Globus pallidus (tissue), 1 donor: Measurements from ENCODE around the gene ELOF1.
"Not testable (repeated sequence)": the region's sequence is repeated elsewhere in the genome, so short reads cannot be mapped to it uniquely, and the experiment has no call there.

Experiments used
- DNase-seq: peaks from one replicate; pipeline ENCODE4 v3.0.0-alpha.2; 2015; ENCODE audit warnings: low spot score

The ELOF1 gene

GRCh38 chr19:11566164-11566563, 7.1 kb upstream of the ELOF1 start:
- no peak for DNase-seq

GRCh38 chr19:11565649-11565980, 6.6 kb upstream of the ELOF1 start:
- not testable (repeated sequence) for DNase-seq

DNA sequence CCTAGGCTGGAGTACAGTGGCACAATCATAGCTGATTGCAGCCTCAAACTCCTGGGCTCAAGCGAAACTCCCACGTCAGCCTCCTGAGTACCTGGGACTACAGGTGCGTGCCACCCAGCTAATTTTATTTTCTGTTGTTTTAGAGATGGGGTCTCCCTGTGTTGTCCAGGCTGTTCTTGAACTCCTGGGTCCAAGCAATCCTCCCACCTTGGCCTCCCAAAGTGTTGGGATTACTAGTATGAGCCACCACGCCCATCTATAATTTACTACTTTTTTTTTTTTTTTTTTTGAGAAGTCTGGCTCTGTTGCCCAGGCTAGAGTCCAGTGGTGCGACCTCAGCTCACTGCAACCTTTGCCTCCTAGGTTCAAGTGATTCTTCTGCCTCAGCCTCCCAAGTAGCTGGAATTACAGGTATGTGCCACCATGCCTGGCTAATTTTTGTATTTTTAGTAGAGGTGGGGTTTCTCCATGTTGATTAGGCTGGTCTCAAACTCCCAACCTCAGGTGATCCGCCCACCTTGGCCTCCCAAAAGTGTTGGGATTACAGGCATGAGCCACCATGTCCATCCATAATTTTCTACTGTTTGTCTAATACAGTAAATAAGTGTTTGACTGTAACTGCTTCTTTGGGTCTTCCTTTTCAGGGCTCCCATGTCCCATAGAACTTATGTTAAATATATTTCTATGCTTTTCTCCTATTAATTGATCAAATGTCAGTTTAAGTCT, 5.2 kb upstream of the ELOF1 start:
- not testable (repeated sequence) for DNase-seq

GRCh38 chr19:11563532-11563931, 4.5 kb upstream of the ELOF1 start:
- no peak for DNase-seq

- peak; percentile 73 for DNase-seq
These were observed 1.5 kb upstream of the ELOF1 start for GRCh38 chr19:11560404-11561051.

DNA sequence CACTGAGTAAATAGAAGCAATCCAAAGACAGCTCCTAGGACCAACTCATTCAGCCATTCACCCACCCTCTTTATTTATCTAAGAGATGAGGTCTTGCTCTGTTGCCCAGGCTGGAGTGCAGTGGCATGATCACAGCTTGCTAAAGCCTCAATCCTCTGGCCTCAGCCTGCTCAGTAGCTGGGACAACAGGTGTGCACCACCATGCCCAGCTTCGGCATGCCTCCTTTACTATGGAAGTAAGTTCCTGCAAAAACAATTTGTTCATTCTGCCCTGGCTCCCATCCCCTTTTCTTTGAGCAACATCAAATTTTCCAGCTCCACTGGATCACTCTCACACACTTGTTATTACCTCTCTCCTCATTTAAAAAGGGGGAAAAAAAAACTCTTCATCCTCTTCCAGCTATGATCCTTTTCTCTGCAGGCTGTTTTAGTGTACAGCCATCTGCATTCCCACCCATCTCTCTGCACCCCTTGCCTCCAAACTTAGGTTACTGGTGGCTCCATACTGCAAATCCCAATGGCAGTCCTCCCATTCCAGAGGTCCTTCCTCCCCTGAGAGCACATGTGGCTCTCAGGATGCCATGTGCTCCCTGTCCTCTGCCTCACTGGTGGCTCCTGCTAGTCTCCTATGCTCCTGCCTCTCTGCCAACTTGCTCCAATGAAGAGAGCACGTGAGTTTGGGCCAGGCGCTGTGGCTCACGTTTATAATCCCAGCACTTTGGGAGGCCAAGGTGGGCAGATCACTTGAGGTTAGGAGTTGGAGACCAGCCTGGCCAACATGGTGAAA, 2.2 kb downstream of the ELOF1 start:
- no peak for DNase-seq

DNA sequence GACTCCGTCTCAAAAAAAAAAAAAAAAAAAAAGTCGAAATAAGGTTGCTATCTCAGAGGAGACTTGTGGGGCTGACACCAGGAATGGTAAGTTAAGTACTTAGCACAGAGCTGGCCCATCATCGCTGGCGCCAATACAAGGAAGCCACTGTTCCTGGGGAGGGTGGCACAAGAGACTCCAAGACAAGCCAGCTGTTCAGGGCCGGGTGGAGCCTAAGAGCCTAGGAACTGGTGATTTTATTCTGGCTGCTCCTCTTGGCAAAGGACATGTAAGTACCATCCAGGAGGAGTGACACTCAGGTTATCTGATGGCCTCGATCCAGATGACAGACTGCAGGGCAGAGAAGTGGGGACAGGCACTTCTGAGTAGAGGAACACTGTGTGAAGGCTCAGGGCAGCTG, 3.8 kb downstream of the ELOF1 start:
- DNase-seq: peak; percentile 47

DNA sequence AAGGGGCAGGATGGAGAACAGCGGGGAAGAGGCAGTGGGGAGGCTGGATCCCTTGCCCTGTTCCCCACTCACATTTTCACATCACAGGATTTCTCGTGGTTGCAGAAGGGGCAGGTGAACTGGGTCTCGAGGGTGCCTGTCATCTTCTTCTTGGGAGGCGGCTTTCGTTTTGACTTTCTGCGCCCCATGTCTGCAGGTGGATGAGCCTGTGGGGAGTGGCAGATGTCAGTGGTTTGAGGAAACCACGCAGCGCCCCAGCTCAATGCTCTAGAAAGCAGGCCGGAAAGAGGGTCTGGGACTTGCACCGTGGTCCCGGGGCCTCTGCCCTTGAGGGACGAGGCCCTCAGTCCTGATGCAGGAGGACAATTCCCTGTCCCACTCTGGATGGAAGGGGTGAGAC, 4.9 kb downstream of the ELOF1 start:
- DNase-seq: no peak

DNA sequence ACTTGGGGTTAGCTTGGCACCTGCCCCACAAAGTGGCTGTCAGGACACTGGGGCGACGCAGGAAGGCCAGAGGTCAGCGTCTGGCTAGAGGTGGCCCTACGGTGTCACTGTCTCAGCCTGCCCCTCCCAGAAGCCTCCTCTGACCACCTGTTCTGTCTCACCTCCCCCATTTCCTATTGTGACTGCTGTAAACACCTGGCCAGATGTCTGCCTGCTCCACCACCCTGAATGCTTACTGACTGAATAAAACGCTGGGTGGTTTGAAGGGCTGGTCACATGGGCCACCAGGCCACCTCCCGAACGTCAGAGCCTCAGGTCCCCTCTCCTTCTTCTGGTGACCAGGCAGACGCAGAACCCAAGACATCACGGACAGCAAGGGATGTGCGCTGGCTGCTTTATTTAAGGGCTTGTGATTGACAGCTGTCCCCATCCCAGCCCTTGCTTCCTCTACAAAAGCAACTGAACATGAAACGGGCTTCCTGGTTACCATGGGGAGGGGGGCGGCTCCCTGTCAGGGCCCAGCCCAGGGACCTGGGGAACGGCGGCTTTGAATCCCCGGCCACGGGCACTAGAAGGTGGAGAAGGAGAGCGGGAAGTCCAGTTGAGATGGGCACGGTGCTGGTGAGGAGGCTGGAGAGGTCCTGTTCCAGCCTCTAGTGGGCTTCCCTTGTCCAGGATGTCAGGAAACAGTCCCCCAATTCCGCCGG, 6.2 kb downstream of the ELOF1 start:
- DNase-seq: no peak

- DNase-seq: no peak
These were observed 7.3 kb downstream of the ELOF1 start for GRCh38 chr19:11551603-11552235.

DNA sequence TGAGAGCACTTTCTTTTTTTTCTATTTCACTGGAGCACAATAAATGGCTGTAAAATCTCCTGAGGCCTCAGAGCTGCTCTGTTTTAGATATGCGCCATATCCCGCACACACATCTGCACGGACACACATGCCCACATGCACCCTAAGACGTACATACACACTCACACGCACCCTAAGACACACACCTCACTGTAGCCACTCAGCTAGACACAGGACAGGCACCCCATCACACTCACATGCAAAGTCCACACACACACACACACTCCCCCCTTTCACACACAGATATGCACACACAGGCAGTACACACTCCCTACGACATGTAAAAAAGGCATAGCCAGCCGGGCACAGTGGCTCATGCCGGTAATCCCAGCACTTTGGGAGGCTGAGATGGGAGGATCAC, 8.8 kb downstream of the ELOF1 start:
- DNase-seq: no peak

DNA sequence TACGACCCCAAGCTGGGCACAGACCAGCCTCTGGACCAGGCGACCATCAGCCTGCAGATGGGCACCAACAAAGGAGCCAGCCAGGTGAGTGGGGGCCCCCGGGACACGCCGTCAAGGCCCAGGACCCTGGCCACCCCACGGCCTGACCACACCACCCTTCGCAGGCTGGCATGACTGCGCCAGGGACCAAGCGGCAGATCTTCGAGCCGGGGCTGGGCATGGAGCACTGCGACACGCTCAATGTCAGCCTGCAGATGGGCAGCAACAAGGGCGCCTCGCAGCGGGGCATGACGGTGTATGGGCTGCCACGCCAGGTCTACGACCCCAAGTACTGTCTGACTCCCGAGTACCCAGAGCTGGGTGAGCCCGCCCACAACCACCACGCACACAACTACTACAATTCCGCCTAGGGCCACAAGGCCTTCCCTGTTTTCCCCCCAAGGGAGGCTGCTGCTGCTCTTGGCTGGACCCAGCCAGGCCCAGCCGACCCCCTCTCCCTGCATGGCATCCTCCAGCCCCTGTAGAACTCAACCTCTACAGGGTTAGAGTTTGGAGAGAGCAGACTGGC, 9.6 kb downstream of the ELOF1 start:
- DNase-seq: no peak

- no peak for DNase-seq
These were observed 10.9 kb downstream of the ELOF1 start for GRCh38 chr19:11547929-11548700.

DNA sequence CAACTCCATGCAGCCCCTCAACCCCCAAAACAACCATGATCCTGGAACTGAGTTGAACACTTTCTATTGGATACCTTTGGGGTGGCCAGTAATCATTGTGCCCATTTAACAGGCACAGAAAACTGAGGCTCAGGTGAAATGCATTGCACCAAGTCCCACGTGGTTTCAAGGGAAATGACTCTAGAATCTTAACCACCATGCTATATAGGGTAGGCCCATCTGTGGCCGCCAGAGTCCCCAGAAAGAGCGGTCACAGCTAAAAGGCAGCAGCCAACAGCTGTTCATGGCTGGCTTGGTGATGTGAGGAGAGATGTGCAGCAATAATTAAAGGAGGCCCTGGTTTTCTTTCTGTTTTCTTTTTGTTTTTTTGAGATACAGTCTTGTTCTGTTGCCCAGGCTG, 17.8 kb downstream of the ELOF1 start:
- DNase-seq: no peak

DNA sequence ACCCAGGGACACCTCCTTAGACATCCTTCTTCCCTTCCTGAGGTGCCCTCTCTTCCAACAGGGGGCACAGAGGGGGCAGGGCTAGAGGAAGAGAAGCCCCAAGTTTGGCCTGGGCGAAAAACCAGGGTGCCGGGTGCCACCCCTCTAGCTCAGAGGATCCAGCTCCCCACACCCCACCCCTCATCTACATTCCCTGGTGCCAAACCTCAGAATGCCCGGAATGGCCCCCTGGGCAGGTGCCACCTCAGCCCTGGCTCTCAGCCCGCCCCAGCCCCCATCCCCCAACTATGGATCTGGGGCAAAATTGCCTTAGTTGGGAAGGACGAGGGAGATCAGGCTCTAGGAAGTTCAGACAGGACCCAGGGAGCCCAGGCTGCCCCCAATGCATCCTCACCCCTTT, 18.4 kb downstream of the ELOF1 start:
- no peak for DNase-seq

GRCh38 chr19:11539495-11540365, 19.3 kb downstream of the ELOF1 start:
- DNase-seq: no peak

DNA sequence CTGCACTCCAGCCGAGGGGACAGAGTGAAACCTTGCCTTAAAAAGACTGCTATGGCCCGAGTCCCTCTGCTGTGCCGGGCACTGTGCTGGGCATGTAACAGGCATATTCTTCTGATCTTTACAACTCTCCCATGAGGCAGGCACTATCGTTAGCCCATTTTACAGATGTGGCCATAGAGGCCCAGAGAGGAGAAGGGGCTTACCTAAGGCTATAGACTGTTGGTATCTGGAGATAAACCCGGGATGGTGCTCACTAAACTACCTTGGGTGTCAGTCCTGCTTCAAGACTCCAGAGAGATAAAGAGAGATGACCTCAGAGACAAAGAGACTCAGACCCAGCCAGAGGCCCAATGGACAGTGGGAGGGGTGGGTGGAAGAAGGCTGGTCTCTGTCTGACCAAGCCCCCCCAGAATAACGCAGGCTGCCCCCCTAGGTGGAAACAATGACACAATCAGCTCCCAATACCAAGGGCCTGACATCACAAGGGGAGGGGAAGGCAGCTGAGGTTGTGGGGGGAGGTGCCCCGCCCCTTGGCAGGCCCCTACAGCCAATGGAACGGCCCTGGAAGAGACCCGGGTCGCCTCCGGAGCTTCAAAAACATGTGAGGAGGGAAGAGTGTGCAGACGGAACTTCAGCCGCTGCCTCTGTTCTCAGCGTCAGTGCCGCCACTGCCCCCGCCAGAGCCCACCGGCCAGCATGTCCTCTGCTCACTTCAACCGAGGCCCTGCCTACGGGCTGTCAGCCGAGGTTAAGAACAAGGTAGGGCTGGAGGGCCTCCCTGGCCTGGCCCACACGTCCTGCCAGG, 20.6 kb downstream of the ELOF1 start, which contains the start of gene CNN1:
Gene CNN1, plus strand, starts transcription at position 620 of the 805 bp plus-strand sequence. Its CDS starts 77 bp downstream, at position 697.
- DNase-seq: no peak

GRCh38 chr19:11535792-11536595, 23.0 kb downstream of the ELOF1 start:
- DNase-seq: peak; percentile 84
